GM18909 (cell line): Measurements from ENCODE around the gene ASMTL.
"Not testable (repeated sequence)": the region's sequence is repeated elsewhere in the genome, so short reads cannot be mapped to it uniquely, and the experiment has no call there.

Experiments
- ATAC-seq: cut with Tn5 transposase; IDR thresholded peaks from one replicate; pipeline ENCODE4 v1.9.1; 2021; ENCODE audit warnings: mild to moderate bottlenecking; ENCODE audit not compliant: unreplicated experiment, poor library complexity

The ASMTL gene

GRCh38 chrX:1483843-1484637 lies 31.3 kb upstream of the ASMTL start:
- ATAC-seq: peak; percentile 50

GRCh38 chrX:1482530-1482928 lies 29.8 kb upstream of the ASMTL start:
- ATAC-seq: not testable (repeated sequence)

- ATAC-seq: peak; percentile 58
Observed at GRCh38 chrX:1481636-1482529, 29.2 kb upstream of the ASMTL start.

GRCh38 chrX:1480082-1480785 lies 27.5 kb upstream of the ASMTL start:
- no peak for ATAC-seq

- ATAC-seq: no peak
Observed at GRCh38 chrX:1477801-1478458, 25.2 kb upstream of the ASMTL start.

- ATAC-seq: no peak
Observed at GRCh38 chrX:1477229-1477628, 24.5 kb upstream of the ASMTL start.

- no peak for ATAC-seq
Observed at GRCh38 chrX:1476682-1477081, 24.0 kb upstream of the ASMTL start.

- no peak for ATAC-seq
Observed at GRCh38 chrX:1475881-1476280, 23.2 kb upstream of the ASMTL start.

GRCh38 chrX:1475481-1475880 lies 22.8 kb upstream of the ASMTL start:
- ATAC-seq: no peak

GRCh38 chrX:1474593-1474992 lies 21.9 kb upstream of the ASMTL start:
- ATAC-seq: not testable (repeated sequence)

- ATAC-seq: no peak
Observed at GRCh38 chrX:1472975-1473374, 20.3 kb upstream of the ASMTL start.

GRCh38 chrX:1468250-1468772 lies 15.6 kb upstream of the ASMTL start:
- peak; percentile 69 for ATAC-seq

- peak; percentile 47 for ATAC-seq
Observed at GRCh38 chrX:1466971-1467561, 14.4 kb upstream of the ASMTL start.

GRCh38 chrX:1466232-1466661 lies 13.5 kb upstream of the ASMTL start:
- ATAC-seq: no peak

- no peak for ATAC-seq
Observed at GRCh38 chrX:1465286-1466231, 12.8 kb upstream of the ASMTL start.

GRCh38 chrX:1464971-1465285 lies 12.2 kb upstream of the ASMTL start:
- no peak for ATAC-seq

- no peak for ATAC-seq
Observed at GRCh38 chrX:1464041-1464970, 11.6 kb upstream of the ASMTL start.

- no peak for ATAC-seq
Observed at GRCh38 chrX:1463581-1463980, 10.9 kb upstream of the ASMTL start.
